NOMO-1 treated with dmso at 0.1 percent for 144 hours (cell line): ENCODE measurements around the gene JARID2.

Experiments used
- DNase-seq: peaks from one replicate; lab custom pipeline; 2025; ENCODE audit not compliant: unreplicated experiment; lab: John Stamatoyannopoulos, UW

Gene JARID2

GRCh38 chr6:15368873-15369272, 123.0 kb downstream of the JARID2 start:
- no peak for DNase-seq

GRCh38 chr6:15369838-15370237, 124.0 kb downstream of the JARID2 start:
- DNase-seq = no peak

DNA sequence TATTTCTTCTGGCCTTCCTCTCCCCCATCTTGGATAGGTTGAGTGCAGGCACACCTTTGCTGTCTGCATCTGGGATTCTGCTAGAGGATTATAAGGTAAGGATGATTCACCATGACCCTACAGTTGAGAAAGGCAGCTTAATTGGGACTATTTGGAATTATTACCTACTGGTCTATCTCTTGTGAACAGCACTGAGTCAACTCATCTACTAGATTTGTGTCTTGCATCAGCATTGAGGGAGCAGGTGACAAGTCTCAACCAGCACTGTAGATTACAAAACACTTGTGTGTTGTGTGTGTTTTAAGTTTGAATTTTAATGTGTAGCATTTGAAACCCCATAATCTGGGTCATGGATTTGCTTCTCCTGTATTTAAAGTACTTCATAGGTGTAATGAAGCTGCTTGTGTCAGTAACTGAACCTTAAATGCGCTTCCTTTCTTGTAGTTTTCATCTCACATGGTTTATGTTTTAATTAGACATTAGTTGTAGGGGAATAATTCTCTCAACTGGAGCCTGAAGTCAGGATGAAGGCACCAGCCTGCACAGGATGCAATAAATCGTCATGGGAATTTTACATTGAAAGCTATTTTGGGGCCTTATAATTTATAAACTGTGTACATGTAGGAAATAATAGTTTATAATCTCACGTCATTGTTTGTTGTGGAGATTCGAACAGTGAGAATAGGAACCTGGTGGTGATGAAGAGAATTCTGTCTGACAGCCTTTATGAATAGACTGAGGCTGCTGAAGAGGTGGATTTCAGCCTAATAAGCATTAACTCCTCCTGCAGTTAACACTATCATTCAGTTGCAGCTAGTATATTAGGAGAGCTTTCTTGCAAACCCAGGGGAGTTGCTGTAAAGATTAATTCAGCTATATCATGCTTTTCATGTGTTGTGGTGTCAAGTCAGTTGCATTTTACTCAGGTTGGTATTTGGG, 125.1 kb downstream of the JARID2 start:
- DNase-seq = no peak

DNA sequence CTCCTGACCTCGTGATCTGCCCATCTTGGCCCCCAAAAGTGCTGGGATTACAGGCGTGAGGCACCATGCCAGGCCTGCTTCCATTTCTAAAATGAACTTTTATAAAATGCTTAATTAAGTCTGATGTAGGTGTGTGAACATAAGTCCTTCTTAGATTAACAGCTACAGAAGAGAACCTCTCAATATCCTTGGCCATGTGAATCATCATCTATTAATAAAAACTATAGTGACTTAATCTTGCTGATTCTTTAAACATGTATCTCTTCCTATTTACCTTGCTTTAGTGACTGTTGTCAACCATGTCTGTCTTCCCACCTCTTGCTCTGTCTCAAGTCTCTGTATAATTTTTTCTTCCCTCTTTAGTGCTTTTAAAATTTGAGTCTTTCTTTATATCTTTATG, 127.1 kb downstream of the JARID2 start:
- no peak for DNase-seq

DNA sequence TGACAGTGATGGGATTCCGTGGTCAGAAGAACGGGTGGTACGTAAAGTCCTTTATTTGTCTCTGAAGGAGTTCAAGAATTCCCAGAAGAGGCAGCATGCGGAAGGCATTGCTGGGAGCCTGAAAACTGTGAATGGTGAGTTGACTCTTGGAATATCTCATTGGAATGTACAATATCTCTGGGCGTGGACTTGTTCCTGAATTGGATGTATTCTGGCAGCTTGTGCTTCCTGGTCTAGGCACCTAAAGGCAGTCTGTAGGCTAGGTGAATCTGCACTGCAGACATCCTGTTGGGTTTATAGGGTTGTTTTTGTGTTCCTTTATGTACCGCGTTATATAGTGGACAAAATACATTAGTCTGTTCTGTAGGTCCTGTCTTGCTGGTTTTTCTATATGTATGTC, 128.2 kb downstream of the JARID2 start:
- DNase-seq = no peak

DNA sequence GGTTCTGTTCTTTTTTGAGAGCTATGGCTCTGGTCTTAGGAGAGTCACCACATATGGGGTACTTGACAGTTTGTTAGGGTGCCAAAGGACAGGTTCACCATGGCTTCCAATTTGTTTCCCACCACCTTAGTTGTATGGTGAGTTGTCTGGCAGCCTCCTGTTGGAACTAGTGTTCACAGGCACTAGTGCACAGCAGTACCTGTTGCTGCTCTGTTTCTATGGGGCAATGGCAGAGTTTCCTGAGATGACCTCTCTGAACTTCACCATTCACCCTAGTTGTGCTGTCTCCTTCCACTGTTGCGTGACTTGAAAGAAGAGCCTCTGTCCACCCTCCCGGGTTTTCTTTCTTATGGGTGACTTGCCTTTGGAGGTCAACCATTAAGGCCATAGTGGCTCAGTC, 129.1 kb downstream of the JARID2 start:
- DNase-seq = no peak

DNA sequence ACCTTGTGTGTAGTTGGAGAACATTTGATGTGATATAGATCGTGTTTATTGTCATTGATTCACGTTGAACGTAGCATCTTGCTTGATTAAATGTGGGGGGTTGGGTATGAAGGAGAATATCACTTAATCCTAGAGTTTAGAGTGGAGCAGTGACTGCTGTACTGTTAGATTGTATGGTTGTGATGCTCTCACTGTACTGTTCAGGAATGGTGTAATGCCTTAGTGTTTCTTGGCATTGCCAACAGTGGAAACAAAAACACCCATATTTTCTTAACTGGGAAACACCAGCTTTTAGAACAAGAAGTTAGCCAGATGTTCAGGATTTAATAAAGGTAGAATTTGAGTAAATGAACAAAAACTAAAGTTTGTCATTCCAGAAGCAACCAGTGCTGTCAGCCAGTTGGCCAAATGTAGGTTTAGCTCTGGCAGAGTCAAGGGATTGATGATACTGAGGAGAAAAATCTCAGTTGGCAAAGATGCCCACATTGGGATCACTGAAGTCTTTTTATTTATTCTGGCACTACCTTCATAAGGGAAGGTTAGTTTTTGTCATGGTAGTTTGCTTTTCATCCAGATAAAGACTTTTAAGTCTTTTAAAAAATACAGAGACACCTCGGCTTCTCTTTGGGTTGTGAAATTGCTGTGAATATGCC, 129.9 kb downstream of the JARID2 start:
- no peak for DNase-seq

- no peak for DNase-seq
Measured at GRCh38 chr6:15376900-15377487, 131.1 kb downstream of the JARID2 start.

- DNase-seq = no peak
Measured at GRCh38 chr6:15378272-15378671, 132.4 kb downstream of the JARID2 start.

- no peak for DNase-seq
Measured at GRCh38 chr6:15378866-15379265, 133.0 kb downstream of the JARID2 start.

GRCh38 chr6:15380351-15380750, 134.5 kb downstream of the JARID2 start:
- no peak for DNase-seq

- DNase-seq = no peak
Measured at GRCh38 chr6:15382089-15382488, 136.2 kb downstream of the JARID2 start.

- no peak for DNase-seq
Measured at GRCh38 chr6:15382712-15383111, 136.8 kb downstream of the JARID2 start.

DNA sequence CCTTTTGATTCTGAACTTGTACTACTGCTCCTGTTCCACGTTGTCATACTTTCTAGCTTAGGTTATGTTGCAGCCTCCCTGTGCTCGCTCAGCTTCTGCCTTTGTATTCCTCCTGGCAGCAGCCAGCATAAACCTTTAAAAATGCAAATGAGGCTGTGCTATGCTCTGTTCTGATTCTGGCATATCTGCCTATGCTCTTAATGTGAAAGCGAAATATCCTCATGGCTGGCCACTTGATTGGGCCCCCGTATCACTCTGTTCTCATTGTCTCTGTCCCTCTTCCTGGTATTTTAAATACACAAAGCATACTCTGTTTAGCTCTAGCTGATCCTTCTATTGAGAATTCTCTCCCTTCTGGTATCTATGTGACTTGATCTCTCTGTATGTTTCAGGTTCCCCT, 139.0 kb downstream of the JARID2 start:
- DNase-seq = no peak

- no peak for DNase-seq
Measured at GRCh38 chr6:15385521-15385920, 139.7 kb downstream of the JARID2 start.

DNA sequence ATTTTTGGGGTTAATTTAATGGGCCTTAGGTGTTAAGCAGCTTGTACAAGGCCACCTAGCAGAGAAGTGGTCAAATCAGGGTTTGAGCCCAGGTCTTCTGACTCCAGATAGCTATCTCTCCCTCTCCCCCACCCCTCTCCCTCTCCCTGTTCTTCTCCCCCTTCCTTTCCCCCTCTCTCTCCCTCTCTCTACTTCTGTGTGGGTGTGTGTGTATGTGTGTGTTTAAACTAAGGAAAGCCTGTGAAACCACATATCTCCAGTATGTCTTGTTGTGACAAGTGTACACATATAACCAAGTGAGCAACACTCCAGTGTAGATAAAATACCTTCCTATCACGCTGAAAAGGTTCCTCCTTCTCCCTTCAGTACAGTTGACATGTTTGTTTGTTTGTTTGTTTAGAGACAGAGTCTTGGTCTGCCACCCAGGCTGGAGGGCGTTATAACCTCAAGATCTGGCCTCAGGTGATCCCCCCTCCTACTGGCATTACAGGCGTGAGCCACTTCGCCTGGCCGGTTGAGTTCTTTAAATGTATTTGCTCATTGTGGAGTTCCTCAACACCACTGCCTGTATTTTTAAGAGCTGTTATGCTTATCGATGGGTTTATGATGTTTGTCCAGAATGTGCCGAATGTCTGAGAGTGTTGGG, 140.4 kb downstream of the JARID2 start:
- no peak for DNase-seq

DNA sequence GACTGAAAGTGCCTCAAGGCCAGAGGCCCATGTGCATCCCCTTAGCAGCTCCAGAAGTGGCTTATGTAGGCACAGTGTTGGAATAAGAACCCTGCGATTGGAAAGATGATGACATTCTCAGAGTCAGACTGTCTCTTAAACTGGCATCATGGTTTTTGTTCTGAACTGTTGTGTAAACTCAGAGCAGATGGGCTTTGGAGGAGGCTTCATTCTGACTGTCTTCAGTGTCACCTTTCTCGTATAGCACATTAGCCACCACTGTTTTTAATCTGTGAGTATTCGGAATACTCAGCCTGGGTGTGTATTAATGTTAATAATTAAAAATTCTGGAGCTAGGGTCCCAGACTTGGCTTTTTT, 140.9 kb downstream of the JARID2 start:
- DNase-seq = no peak

- no peak for DNase-seq
Measured at GRCh38 chr6:15387118-15387517, 141.2 kb downstream of the JARID2 start.

- no peak for DNase-seq
Measured at GRCh38 chr6:15389084-15389764, 143.4 kb downstream of the JARID2 start.

- no peak for DNase-seq
Measured at GRCh38 chr6:15389765-15390723, 144.2 kb downstream of the JARID2 start.
